Body of pancreas (tissue), 4 donors: Measurements from ENCODE around the gene PSMD6. TPM values are rescaled to one million over a fixed set of nuclear protein-coding genes. Genes with fewer than 3 reads are reported as not detected.

Experiments
- ATAC-seq: fragments of 150-250 bp; one replicate; pipeline ENCODE4 v1.9.1; 2016
- DNase-seq, 4 donors: peaks; one replicate each; pipeline ENCODE4 v3.0.0-alpha.2; 2019
- H3K27ac ChIP-seq, 4 donors: fragments of 200-600 bp; sonication (generic); 1 replicate in 3 of 4; 2 replicates in 1 of 4; pipeline versions ENCODE4 v1.5.1 to v1.6.1; 2016 to 2019; ENCODE audit warnings: mild to moderate bottlenecking in 1 of 4, mixed read lengths in 1 of 4, moderate library complexity in 1 of 4
- H3K27me3 ChIP-seq, 2 donors: fragments of 200-600 bp; sonication (generic); one replicate each; pipeline ENCODE4 v1.6.0; 2016; ENCODE audit warnings: mild to moderate bottlenecking in 1 of 2
- H3K36me3 ChIP-seq, 2 donors: fragments of 200-600 bp; sonication (generic); replicated peaks in 1 of 2; 2 replicates each; pipeline ENCODE4 v1.5.1; 2016; ENCODE audit warnings: low read depth in 2 of 2; ENCODE audit not compliant: insufficient read depth in 1 of 2
- H3K4me1 ChIP-seq: fragments of 200-600 bp; sonication (generic); one replicate; pipeline ENCODE4 v1.6.0; 2016
- H3K4me3 ChIP-seq, 2 donors: fragments of 200-600 bp; sonication (generic); 1 replicate in 1 of 2; 2 replicates in 1 of 2; pipeline ENCODE4 v1.5.1; 2016 to 2019
- H3K9me3 ChIP-seq, 3 donors: fragments of 200-600 bp; sonication (generic); 1 replicate in 2 of 3; 2 replicates in 1 of 3; pipeline ENCODE4 v1.5.1; 2016
- POLR2A ChIP-seq, 3 donors: fragments of 450-650 bp; IDR thresholded peaks; one replicate each; pipeline ENCODE4 v1.6.1; 2016; ENCODE audit warnings: antibody characterized with exemption in 3 of 3, mild to moderate bottlenecking in 2 of 3
- WGBS, 2 donors: methylation state at CpG; one replicate each; pipeline ENCODE4 v1.1.5; 2017; 5-methylcytosine and 5-hydroxymethylcytosine counted together
- intact Hi-C: fragments of 100-400 bp; cut with DNase I; formaldehyde crosslinking; loops from one replicate; pipeline ENCODE4 v1.15.1; 2023
- total RNA-seq, 2 donors: library from RNA; depleted of rRNA; stranded (reverse); fragments of >200 nt; gene quantifications; one replicate each; pipeline ENCODE4 v1.1.0, GENCODE V29; 2016
- TF ChIP-seq, protein P1 (sequence below), 7 experiments: fragments of 450-650 bp in 4 of 7; fragments of 200-600 bp in 3 of 7; sonication (generic) in 3 of 7; IDR thresholded peaks; one replicate each; pipeline ENCODE4 v1.5.1; 2016 to 2019; ENCODE audit warnings: antibody characterized with exemption in 7 of 7

PSMD6 gene
- total RNA-seq, 2 donors from 2014 or later: 88.7 to 98.3 TPM

DNA sequence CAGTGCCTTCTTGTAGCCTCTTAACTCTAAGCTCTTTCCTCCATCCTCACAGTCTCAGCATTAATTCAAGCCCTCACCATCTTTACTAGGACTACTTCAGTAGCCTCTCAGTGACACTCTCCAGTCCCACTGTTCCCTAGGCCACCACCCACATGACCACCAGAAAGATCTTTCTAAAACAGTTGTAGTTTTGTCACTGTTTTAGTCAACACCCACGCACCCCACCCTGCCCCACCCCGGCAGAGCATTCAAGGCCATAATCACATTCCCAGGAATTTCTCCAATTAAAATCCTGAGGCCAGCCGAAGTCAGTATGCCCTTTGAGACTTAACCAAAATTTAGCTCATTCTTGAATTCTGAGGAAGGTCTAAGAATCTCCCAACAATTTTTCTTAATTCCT lies 31.2 kb upstream of the PSMD6 start:
- TF ChIP-seq POLR2A (IDR thresholded peaks at IDR 0.05): no peak
- TF ChIP-seq, protein P1, sequence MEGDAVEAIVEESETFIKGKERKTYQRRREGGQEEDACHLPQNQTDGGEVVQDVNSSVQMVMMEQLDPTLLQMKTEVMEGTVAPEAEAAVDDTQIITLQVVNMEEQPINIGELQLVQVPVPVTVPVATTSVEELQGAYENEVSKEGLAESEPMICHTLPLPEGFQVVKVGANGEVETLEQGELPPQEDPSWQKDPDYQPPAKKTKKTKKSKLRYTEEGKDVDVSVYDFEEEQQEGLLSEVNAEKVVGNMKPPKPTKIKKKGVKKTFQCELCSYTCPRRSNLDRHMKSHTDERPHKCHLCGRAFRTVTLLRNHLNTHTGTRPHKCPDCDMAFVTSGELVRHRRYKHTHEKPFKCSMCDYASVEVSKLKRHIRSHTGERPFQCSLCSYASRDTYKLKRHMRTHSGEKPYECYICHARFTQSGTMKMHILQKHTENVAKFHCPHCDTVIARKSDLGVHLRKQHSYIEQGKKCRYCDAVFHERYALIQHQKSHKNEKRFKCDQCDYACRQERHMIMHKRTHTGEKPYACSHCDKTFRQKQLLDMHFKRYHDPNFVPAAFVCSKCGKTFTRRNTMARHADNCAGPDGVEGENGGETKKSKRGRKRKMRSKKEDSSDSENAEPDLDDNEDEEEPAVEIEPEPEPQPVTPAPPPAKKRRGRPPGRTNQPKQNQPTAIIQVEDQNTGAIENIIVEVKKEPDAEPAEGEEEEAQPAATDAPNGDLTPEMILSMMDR (IDR thresholded peaks at IDR 0.05): no peak
- intact Hi-C loops: no loop called here
- H3K27me3 ChIP-seq: no peaks in the 10 kb centered on the region
- H3K4me1 ChIP-seq: no peaks in the 10 kb centered on the region
- no peaks in the 10 kb centered on the region for H3K36me3 ChIP-seq
- H3K9me3 ChIP-seq: no peaks in the 10 kb centered on the region
- H3K27ac ChIP-seq: no peak overlapping the region
- H3K4me3 ChIP-seq: no peak overlapping the region
- ATAC-seq (no peak), DNase-seq (no peak)
- WGBS, 2 donors: 72 to 73% methylated on average over 3 of the region's 3 CpGs

DNA sequence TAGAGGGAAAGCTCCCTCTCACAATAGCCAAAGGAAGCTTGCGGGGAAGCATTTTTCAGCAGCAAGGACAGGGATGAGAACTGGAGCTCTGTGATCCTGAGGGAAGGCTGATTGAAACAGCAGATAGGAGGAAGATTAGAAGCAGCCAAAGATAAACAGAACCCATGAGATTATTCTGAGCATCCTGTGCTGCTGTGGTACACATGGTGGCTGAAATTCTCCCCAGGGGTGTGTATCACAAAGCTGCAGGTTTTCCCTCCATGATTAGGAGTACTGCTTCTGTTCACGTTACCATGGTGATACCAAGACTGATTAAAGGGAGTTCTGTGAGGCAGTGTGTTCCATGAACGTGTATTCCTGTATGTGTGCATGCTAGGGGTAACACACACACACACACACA lies 30.3 kb upstream of the PSMD6 start:
- DNase-seq (no peak), ATAC-seq (no peak)
- intact Hi-C loops: no loop called here
- Histone ChIP-seq H3K4me3 (no peak overlapping the region), H3K27me3 (no peaks in the 10 kb centered on the region), H3K9me3 (no peaks in the 10 kb centered on the region), H3K36me3 (no peaks in the 10 kb centered on the region), H3K27ac (no peak overlapping the region), H3K4me1 (no peaks in the 10 kb centered on the region)
- WGBS, 2 donors: 60 to 67% methylated on average over 3 of the region's 3 CpGs
- TF ChIP-seq, protein P1 (IDR thresholded peaks at IDR 0.05): no peak
- no peak for TF ChIP-seq POLR2A (IDR thresholded peaks at IDR 0.05)

DNA sequence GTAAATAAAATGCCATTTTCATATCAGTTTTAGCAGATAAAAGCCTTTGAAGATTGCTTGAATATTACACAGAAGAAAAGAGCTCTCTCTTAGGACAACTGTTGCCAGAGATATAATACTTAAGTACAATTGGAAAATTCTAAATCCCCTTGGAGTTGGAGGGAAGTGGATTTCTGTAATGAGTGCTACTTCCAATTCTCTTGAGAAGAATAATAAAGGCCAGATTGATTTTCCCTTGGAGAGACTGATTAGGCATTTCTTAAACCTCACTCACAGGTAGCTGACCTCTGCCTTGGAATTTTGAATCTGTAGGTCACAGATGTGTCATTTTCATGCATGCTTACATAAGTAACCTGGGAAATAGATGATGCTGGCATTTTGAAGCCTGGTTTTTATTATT lies 29.8 kb upstream of the PSMD6 start:
- DNase-seq (no peak), ATAC-seq (no peak)
- no peaks in the 10 kb centered on the region for H3K27me3 ChIP-seq
- no peak overlapping the region for H3K27ac ChIP-seq
- H3K9me3 ChIP-seq: no peaks in the 10 kb centered on the region
- H3K4me3 ChIP-seq: no peak overlapping the region
- intact Hi-C loops: no loop called here
- H3K4me1 ChIP-seq: no peaks in the 10 kb centered on the region
- TF ChIP-seq, protein P1 (IDR thresholded peaks at IDR 0.05): no peak
- no peak for TF ChIP-seq POLR2A (IDR thresholded peaks at IDR 0.05)
- no peaks in the 10 kb centered on the region for H3K36me3 ChIP-seq

DNA sequence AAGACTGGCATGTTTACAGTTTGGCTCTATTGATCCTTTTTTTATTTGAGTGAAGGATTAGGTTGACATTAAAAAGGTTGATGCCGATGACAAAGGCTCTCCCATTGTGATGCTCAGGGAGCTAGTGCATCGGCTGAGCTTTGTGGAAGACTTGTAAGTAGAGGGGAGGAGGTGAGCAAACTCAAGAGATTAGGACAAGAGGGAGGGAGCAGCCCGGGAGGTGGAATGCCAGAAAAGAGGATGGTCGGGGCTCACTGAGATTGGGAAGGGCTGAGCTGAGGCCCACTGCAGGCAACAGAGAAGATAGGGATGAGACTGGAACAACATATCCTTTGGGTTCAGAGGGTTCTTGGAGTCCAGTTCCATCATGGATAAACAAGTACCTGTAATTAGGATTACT lies 26.5 kb upstream of the PSMD6 start:
- intact Hi-C loops: no loop called here
- ATAC-seq (no peak), DNase-seq (no peak)
- Histone ChIP-seq H3K4me1 (no peaks in the 10 kb centered on the region), H3K9me3 (no peaks in the 10 kb centered on the region), H3K36me3 (no peaks in the 10 kb centered on the region), H3K4me3 (no peak overlapping the region), H3K27me3 (no peaks in the 10 kb centered on the region), H3K27ac (no peak overlapping the region)
- TF ChIP-seq POLR2A (IDR thresholded peaks at IDR 0.05): no peak
- TF ChIP-seq, protein P1 (IDR thresholded peaks at IDR 0.05): no peak
- WGBS, 2 donors: 65 to 71% methylated on average over 4 of the region's 4 CpGs

DNA sequence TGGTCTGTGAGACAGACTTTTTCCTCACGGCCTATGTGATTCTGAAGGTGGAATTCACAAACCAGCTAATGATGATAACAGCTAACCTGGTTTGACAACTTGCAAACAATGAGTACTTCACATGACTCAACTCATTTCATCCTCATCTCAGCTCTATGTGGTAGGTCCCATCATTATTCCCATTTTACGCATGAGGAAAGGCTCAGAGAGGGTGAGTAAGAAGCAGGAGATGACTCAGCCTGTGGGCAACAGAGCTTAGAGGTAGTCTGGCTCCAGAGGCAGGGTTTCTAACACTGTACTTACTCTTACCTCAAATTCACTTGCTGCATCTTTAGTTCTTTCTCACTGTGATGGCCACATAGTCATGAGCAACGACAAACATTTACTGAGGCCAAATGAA lies 25.8 kb upstream of the PSMD6 start:
- intact Hi-C loops: no loop called here
- 53 to 78% methylated on average over 3 of the region's 3 CpGs for WGBS, 2 donors

More for the DNA sequence above, 25.8 kb upstream of the PSMD6 start:
- TF ChIP-seq, protein P1 (IDR thresholded peaks at IDR 0.05): no peak
- TF ChIP-seq POLR2A (IDR thresholded peaks at IDR 0.05): no peak
- DNase-seq (no peak), ATAC-seq (no peak)
- no peaks in the 10 kb centered on the region for H3K9me3 ChIP-seq
- no peaks in the 10 kb centered on the region for H3K4me1 ChIP-seq
- H3K27me3 ChIP-seq: no peaks in the 10 kb centered on the region
- H3K27ac ChIP-seq: no peak overlapping the region
- no peak overlapping the region for H3K4me3 ChIP-seq
- no peaks in the 10 kb centered on the region for H3K36me3 ChIP-seq
